Measurements from ENCODE around the gene NUAK2.

The NUAK2 gene

DNA sequence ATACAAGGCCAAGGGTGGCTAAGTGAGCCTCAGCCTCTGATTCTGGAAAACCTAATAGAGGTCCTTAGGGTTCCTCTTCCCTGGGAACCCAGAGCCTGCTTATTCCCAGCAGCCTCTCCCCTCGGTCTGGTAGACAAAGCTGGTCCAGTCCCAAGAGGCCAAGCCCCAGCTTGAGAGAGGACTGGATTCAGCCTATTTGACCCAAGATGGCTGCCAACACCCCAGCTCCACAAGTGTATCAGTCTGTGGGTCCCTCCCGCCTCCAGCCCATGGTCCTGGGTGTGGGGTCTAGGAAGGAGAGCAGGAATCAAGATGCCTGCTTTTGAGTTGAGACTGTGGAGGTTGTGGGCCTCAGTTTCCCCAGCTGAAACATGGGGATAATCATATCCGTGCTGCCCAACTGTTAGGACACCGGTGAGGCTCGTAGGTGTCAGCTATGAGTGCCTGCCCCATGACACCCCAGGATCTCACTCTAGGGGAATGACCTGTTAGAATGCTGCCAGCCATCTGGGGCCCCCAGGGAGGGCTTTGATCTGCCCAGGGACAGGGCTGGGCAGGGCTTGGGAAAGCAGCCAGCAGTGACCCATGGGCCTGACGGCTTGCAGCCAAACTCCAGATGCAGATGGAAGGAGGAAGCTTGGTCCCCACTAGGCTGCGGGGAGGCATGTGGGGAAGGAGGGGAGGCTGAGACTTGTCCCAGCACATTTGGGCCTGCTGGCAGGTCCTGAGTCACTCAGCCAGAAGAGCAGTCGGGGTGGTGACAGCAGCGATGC is 45.4 kb downstream of the NUAK2 start:
- peak in 25 of 58 donors; percentile 10 to 70 (median 30) for DNase-seq

DNA sequence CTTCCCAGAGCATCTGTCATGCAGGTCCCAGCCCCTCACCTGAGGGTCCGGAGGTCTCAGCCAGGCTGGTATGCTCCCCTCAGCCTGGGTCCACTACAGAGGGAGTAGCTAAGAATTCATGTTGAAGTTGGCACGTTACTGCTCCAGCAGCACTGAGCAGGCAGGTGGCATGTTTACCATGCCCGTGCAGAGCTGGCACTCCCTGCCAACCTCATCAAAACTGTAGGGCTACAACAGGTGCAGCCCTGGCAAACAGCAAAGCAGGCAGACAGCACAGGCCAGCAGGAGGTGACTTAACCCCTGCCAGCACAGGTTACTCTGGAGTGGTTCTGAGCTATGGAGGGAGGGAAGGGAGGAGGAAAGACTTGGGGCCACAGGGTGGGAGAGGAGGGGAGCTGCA is 46.4 kb downstream of the NUAK2 start:
- no peak for DNase-seq

DNA sequence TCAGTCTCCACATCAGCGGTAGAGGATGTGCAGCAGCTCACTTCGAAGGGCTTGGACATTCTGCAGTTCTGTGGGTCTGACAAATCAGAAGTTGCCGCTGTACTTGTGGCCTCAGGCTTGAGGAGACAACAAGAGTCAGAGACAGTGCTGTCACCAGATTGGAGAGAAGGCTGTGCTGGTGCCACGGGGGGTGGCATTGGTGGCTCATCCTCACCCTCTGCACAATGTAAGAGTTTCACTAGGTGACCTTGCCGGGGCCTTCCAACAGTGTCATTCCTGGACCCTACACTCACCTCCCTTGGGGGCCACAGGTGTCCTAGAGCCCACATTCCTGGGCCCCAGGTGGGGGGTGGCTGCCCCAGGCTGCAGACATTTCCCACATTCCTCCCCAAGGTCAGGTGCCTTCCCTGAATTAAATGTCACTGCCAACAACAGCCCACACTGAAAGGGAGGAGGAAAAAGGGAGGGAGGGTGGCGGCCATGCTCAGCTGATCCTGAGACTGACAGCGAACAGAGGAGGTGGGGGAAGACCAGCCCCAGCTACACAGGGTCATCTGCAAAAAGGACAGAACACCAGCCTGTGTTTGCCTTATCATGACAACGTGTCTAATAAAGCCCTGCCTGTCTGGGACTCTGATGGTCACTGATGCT is 47.4 kb downstream of the NUAK2 start:
- DNase-seq = no peak

DNA sequence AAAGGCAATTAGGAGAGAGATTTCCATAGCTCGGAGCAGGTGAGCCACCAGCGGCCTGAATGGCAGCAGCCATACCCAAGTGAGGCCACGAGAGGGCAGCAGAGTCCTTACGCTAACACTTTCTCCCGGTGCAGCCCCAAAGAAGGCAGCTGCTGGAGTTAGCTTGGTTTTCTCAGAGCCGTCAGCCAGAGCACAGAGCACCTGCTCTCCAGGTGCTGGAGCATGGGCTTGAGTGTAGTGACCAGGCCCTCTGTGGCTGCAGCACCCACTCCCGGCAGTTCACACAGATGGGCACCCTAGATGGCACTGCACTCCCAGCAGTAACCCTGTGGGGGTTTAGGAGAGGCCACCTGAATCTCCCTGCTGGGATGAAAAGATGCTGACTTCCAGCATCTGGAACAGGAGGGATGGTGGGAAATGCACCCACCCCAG is 48.0 kb downstream of the NUAK2 start:
- DNase-seq = peak in 55 of 58 donors; percentile 24 to 90 (median 74)

DNA sequence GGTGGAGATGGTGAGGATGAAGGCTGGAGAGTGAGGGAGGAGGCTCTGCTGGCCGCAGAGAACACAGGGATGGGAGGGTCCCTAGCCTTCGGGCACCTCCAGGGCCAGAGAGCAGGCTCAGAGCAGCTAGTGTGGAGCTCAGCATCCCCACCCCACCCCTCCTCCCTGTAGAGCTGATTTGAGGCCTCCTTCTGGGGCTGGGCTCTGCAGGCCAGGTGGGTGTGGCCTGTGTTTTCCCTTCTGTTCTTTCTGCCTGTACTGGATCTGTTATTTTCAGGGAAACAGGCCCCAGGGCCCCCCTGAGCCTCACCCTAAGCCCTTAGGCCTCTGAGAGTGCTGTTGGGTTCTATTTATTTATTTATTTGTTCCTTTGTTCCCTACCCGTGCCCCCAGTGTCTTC is 49.0 kb downstream of the NUAK2 start:
- no peak for DNase-seq

DNA sequence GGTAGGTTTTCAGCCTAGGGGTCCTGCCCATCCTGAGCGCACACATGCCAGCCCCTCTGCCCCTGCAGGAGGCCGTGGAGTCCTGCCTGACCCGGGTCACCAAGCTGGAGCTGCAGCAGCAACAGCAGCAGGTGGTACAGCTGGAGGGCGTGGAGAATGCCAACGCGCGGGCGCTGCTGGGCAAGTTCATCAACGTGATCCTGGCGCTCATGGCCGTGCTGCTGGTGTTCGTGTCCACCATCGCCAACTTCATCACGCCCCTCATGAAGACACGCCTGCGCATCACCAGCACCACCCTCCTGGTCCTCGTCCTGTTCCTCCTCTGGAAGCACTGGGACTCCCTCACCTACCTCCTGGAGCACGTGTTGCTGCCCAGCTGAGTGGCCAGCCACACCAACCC is 49.8 kb downstream of the NUAK2 start:
- peak in 2 of 58 donors; percentile 33 to 52 for DNase-seq

DNA sequence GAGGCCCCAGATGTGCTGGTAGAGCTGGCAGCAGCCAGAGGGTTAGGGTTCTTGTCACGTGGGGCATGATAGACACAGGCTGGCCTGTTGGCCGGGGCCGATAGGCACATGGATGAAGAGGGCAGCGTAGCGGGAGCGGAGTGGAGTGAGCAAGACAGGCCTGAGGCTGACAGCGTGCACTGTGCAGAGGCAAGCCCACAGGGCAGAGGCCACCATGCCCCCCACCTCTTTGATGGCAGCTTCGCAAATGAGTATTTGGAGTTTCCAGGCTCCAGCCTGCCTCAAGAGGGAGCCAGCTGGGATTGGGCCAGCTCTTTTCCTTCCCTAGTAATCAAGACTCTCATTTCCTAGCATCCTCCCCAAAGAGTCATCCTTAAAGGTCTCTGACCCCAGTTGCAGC is 50.3 kb downstream of the NUAK2 start:
- DNase-seq = peak in 30 of 58 donors; percentile 10 to 83 (median 59)

DNA sequence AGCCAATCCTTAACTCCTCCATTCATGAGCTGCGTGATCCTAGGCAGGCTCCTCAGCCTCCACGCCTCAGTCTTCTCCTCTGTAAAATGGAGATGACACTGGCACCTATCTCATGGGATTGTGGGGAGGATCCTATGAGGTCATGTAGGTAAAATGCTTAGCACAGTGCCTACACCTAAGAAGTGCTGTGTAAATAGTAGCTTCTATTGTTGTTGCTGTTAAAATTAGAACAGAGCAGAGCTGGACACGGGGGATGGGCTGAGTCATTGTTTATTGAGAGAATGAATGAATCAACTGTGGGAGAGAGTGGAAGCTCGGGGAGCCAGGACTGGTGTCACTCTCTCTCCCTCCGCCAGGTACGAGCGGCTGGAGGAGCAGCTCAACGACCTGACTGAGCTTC is 50.8 kb downstream of the NUAK2 start:
- peak in 27 of 58 donors; percentile 15 to 83 (median 59) for DNase-seq

DNA sequence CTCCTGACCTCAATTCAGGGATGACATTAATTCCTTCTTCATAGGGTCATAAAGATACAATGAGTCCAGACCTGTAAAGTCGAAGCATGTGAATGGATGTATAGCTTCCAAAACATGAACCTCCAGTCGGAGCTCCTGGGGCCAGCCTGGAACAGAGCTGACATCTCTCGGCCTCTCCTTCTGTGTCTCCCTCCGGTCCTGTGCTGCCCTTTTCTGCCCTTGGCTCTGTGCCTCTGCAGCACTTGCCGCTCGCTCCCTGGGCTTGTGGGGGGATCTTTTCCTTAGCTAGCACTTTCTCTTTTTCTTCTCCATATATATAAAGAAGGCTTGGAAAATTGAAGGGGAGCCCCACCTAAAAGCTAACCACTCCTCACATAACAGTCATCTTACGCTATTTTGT is 51.3 kb downstream of the NUAK2 start:
- DNase-seq = no peak

DNA sequence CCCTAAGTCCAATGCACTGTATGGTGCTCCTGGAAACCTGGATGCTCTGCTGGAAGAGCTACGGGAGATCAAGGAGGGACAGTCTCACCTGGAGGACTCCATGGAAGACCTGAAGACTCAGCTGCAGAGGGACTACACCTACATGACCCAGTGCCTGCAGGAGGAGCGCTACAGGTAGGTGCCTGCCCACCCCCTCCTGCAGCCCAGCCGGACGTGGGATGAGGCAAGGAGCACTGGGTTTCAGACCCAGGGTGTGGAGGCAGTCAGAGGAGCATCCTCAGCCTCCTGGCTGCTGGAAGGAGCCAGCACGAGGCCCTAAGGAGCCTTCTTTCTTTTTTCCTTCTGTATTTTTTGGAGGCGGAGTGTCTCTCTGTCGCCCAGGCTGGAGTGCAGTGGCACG is 51.8 kb downstream of the NUAK2 start:
- no peak for DNase-seq

DNA sequence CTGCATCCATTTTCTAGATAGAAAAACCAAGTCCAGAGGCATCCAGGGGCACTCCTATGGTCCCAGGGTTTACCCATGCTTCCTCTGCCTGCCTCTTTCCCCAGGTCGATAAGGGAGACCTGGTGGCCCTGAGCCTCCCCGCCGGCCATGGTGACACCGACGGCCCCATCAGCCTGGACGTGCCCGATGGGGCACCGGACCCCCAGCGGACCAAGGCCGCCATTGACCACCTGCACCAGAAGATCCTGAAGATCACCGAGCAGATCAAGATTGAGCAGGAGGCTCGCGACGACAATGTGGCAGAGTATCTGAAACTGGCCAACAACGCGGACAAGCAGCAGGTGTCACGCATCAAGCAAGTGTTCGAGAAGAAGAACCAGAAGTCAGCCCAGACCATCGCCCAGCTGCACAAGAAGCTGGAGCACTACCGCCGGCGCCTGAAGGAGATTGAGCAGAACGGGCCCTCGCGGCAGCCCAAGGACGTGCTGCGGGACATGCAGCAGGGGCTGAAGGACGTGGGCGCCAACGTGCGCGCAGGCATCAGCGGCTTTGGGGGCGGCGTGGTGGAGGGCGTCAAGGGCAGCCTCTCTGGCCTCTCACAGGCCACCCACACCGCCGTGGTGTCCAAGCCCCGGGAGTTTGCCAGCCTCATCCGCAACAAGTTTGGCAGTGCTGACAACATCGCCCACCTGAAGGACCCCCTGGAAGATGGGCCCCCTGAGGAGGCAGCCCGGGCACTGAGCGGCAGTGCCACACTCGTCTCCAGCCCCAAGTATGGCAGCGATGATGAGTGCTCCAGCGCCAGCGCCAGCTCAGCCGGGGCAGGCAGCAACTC is 52.5 kb downstream of the NUAK2 start:
- DNase-seq = no peak

DNA sequence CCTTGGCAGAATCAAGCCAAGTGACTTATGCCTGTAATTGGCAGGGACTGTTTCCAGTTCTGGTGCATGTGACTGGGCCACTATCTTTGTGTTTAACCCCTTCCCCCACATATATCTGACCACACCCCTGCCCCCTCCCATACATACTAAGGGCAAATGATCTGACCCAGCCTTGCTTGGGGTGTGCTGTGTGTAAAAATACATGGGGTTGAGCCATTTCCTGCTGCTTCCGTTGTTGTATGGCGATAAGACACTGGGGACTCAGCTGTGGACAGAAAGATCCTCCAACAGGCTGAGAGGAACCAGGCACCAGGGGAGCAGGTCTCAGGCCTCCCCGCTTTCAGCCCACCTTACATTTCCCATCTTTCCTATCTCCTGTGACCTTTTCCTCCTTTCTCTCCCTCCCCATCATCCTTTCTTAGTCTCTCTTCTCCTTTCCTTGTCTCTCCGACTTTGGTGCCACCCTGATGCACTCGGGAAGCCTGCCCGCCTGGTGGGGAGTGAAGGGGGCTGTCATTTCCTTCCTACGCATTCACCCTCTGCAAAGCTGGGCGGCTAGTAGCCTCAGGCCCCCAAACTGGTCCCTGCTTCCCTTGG is 54.1 kb downstream of the NUAK2 start:
- DNase-seq = no peak

DNA sequence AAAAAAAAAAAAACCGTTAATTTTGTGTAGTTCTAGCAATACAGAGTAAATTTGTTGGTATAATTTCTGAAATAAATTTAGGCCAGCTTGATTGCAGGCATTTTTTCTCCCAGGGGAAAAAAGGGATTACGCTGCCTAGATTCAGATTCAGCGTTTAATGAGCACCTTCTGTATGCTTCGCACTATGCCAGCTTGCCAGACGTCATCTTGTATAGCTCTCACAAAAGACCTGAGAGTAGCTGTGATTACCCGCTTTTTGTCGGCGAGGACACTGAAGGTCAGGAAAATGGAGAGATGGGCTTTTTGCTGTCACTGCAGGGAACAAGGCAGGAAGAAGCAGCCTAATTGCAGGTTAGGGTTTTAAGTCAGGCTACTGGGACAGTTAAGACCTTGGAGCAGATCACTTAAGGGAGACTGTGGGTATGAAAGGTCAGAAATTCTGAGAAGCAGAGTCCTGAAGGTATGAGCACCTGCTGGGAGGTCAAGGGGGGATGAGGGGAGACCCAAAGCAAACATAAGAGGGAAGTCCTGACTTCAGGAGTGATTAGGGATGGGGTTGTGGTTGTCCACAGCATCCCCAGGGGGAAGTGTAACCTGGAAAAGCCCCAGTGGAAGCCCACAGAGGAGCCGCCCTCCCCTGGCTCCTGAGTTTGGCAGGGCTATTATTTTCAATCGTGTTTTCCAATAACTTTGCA is 54.8 kb downstream of the NUAK2 start:
- no peak for DNase-seq

DNA sequence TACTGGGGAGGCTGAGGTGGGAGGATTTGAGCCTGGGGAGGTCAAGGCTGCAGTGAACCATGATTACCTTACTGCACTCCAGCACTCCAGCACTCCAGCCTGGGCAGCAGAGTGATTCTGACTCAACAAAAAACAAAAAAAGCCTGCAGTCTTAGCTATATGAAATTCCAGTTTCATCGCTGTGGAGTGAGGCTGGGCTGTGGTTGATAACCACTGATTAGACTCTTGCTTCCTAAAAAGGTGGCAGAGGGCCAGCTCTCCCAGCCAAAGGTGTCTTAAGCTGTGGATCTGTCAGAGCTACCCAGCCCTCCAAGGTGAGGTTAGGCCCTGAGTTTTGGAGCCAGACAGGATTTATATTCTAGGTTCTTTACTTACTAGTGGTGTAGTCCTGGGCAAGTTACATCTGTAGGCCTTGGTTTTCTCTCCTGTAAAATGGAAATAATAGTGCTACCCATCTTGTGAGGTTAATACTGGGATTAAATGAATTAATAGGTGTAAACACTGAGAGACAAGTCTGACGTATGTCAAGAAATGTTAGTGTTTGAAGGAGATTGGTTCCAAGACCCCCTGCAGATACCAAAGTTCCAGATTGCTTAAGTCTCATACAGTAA is 57.9 kb downstream of the NUAK2 start:
- DNase-seq = no peak

DNA sequence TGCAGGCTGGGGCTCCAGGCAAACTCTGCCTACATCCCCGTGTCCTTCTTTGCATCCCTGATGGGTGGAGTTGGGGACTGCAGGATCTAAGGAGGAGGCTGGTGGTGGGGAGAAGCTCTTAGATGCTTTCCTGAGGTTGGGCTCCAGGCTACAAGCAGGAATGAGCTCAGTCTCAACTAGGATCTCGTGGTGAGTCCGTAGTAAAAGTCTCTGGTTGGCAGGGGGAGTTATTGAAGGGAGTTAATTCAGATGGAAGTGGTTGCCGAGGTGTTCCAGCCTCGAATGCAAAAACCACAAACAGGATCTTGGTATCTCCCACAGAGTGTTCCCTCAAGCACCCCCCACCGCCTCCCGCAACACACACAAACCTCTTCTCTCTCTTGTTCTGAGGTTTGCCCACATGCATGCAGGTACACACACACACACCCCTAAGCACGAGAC is 58.8 kb downstream of the NUAK2 start:
- no peak for DNase-seq

DNA sequence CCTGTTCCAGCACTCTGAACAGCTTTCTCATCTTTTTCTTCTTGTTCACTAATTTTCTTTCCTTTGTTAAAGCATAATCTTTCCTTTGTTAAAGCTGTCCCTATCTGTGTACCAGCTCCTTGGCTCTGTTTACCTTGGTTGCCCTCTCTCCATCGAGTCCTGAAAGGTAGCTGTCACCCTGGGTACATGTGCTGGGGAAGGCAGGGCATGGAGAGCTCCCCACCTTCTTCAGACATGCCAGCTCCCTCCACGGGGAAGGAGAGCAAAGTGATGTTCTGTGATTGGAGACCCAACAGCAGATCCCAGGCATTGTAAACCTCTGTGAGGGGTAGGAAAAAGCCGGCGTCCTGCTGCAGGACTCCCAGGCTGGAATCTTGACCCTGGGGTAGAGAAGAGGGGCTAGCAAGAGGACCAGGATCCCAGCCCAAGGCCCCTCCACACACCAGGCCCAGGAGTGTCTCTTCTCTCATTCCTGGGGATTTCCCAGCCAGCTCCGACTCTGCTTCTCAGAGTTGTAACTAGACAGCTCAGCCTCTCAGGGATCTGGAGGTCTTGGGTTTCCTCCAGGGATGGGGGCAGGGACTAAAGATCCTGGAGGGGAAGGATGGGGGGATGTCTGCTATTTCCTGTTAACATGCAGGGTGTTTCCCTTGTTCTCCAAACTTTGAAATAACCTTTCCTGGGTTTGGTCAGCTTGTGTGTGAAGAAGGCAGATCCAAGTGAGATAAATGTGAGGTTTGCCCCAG is 59.4 kb downstream of the NUAK2 start:
- no peak for DNase-seq

DNA sequence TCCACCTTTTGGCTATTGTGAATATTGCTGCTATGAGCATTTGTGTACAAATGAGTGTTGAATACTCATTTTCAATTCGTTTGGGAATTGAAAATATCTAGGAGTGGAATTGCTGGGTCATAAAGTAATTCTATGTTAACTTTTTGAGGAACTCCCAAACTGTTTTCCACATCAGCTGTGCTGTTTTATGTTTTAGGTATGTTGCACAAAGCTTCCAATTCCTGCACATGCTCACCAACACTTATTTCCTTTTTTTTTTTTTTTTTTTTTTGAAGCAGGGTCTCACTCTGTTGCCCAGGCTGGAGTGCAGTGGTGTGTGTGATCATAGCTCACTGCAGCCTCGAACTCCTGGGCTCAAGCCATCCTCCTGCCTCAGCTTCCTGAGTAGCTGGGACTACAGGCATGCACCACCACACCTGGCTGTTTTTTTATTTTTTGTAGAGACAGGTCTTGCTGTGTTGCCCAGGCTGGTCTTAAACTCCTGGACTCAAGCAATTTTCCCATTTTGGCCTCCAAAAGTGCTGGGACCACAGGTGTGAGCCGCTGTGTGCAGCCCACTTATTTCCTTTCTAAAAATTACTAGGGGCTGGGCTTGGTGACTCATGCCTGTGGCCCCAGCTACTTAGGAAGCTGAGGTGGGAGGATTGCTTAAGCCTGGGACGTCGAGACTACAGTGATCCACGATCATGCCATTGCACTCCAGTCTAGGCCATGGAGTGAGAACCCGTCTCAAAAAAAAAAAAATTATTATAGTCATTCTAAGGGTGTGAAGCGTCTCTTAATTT is 60.4 kb downstream of the NUAK2 start:
- no peak for DNase-seq

DNA sequence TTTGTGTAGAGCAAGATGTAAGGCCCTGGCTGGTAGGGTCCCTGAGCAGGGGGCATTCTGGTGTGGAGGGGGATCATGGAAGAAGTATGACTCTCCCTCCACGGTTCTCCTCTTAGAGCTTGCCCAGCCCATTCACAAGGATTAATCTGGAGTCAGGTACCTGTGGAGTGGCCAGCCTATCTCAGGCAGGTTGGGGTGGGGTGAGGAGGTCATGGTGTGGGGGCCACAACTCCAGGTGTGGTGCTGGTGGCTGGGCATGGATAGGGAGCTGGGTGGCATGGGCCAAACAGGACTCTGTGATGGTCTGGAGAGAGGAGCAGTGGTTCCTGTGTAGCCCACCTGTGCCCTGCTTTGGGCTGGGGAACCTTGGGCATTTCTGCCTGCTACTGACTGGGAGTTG is 61.5 kb downstream of the NUAK2 start:
- DNase-seq = no peak

DNA sequence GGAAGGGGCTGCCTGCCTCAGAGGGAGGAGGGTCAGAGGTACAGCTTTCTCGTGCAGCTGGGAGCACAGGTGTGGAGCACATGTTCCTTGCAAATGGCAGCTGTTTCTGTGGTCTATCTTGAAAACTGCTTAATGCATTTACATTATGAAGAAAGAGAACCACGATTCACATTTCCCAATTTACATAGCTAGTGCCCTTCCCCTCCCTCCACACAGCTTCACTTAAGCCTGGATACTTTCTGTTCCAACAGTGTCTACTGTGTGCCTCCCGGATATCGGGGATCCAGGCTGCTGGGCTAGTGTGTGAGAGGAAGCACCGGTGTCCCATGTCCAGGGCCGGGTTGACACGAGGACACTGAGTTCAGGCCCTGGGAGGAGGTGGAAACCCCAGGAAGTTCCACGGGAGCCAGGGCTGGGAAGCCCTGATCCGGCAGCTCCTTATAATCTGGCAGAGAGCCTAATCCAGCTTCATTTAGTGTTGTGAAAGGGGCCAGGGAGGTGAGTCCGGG is 62.2 kb downstream of the NUAK2 start:
- DNase-seq = no peak
